ENCODE measurements around the gene GAS2L1.

- TF ChIP-seq, protein P1, sequence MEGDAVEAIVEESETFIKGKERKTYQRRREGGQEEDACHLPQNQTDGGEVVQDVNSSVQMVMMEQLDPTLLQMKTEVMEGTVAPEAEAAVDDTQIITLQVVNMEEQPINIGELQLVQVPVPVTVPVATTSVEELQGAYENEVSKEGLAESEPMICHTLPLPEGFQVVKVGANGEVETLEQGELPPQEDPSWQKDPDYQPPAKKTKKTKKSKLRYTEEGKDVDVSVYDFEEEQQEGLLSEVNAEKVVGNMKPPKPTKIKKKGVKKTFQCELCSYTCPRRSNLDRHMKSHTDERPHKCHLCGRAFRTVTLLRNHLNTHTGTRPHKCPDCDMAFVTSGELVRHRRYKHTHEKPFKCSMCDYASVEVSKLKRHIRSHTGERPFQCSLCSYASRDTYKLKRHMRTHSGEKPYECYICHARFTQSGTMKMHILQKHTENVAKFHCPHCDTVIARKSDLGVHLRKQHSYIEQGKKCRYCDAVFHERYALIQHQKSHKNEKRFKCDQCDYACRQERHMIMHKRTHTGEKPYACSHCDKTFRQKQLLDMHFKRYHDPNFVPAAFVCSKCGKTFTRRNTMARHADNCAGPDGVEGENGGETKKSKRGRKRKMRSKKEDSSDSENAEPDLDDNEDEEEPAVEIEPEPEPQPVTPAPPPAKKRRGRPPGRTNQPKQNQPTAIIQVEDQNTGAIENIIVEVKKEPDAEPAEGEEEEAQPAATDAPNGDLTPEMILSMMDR (IDR thresholded peaks at IDR 0.05): no peak
- no peak for TF ChIP-seq ZFX (IDR thresholded peaks at IDR 0.05; ENCODE audit: borderline replicate concordance)
Measured at GRCh38 chr22:29332886-29333496, 26.5 kb downstream of the GAS2L1 start.

All from 22Rv1 (cell line).